ENCODE data around the gene TNFRSF12A. TPM values are rescaled to one million over a fixed set of nuclear protein-coding genes. Genes with fewer than 3 reads are reported as not detected.

Gene TNFRSF12A
- total and polyA plus RNA-seq, 2 donors (not counting 1 experiment from before 2014, with no cell fraction given), result 80.7 to 196 TPM

GRCh38 chr16:3015865-3016521, 4.2 kb upstream of the TNFRSF12A start:
- H3K9ac ChIP-seq (ENCODE audit: insufficient read depth, low read length), result no peak overlapping the region
- H3K4me3 ChIP-seq (replicated peaks in 1 of 4; ENCODE audit: control extremely low read depth in 1 of 4, insufficient read depth in 1 of 4, low read depth in 3 of 4, low read length in 4 of 4), result no peak overlapping the region
- H2AFZ ChIP-seq (ENCODE audit: low read length), result no peak overlapping the region
- H3K79me2 ChIP-seq (ENCODE audit: control insufficient read depth, insufficient read depth, low read length), result no peaks in the 10 kb centered on the region
- no peaks in the 10 kb centered on the region for H4K20me1 ChIP-seq (ENCODE audit: control insufficient read depth, extremely low read depth, insufficient read depth, low read length)
- H3K27ac ChIP-seq (ENCODE audit: insufficient read depth, low read length), result no peak overlapping the region
- no peak for TF ChIP-seq EZH2 (IDR thresholded peaks at IDR 0.05; ENCODE audit: low read length, missing control alignments)
- no peak for TF ChIP-seq CTCF (conservative IDR thresholded peaks at IDR 0.05 in 1 of 2, IDR thresholded peaks at IDR 0.05 in 1 of 2; ENCODE audit: low read depth in 1 of 2, low read length in 2 of 2)
- no peaks in the 10 kb centered on the region for H3K4me1 ChIP-seq (ENCODE audit: control insufficient read depth, extremely low read depth, insufficient read depth, low read length)
- H3K4me2 ChIP-seq (ENCODE audit: extremely low read depth, insufficient read depth, low read length), result no peak overlapping the region
- DNase-seq (ENCODE audit: low read depth in 2 of 2), result no peak
- H3K27me3 ChIP-seq (ENCODE audit: control insufficient read depth, insufficient read depth, low read length), result peaks cover 24% of the 10 kb centered on the region
- H3K36me3 ChIP-seq (ENCODE audit: control insufficient read depth, insufficient read depth, low read length), result no peaks in the 10 kb centered on the region
- no peaks in the 10 kb centered on the region for H3K9me3 ChIP-seq (ENCODE audit: control insufficient read depth, insufficient read depth, low read depth, low read length)

- no peak overlapping the region for H3K9ac ChIP-seq (ENCODE audit: insufficient read depth, low read length)
- H3K4me1 ChIP-seq (ENCODE audit: control insufficient read depth, extremely low read depth, insufficient read depth, low read length), result no peaks in the 10 kb centered on the region
- no peaks in the 10 kb centered on the region for H4K20me1 ChIP-seq (ENCODE audit: control insufficient read depth, extremely low read depth, insufficient read depth, low read length)
- peaks cover 6% of the 10 kb centered on the region for H3K36me3 ChIP-seq (ENCODE audit: control insufficient read depth, insufficient read depth, low read length)
- H3K27ac ChIP-seq (ENCODE audit: insufficient read depth, low read length), result no peak overlapping the region
- H3K9me3 ChIP-seq (ENCODE audit: control insufficient read depth, insufficient read depth, low read depth, low read length), result no peaks in the 10 kb centered on the region
- no peak for TF ChIP-seq CTCF (conservative IDR thresholded peaks at IDR 0.05 in 1 of 2, IDR thresholded peaks at IDR 0.05 in 1 of 2; ENCODE audit: low read depth in 1 of 2, low read length in 2 of 2)
- TF ChIP-seq EZH2 (IDR thresholded peaks at IDR 0.05; ENCODE audit: low read length, missing control alignments), result no peak
- H3K27me3 ChIP-seq (ENCODE audit: control insufficient read depth, insufficient read depth, low read length), result peaks cover 15% of the 10 kb centered on the region
- H2AFZ ChIP-seq (ENCODE audit: low read length), result no peak overlapping the region
- no peaks in the 10 kb centered on the region for H3K79me2 ChIP-seq (ENCODE audit: control insufficient read depth, insufficient read depth, low read length)
- no peak overlapping the region for H3K4me2 ChIP-seq (ENCODE audit: extremely low read depth, insufficient read depth, low read length)
- no peak for DNase-seq (ENCODE audit: low read depth in 2 of 2)
- H3K4me3 ChIP-seq (replicated peaks in 1 of 4; ENCODE audit: control extremely low read depth in 1 of 4, insufficient read depth in 1 of 4, low read depth in 3 of 4, low read length in 4 of 4), result no peak overlapping the region
Observed at GRCh38 chr16:3017344-3017743, 2.8 kb upstream of the TNFRSF12A start.

GRCh38 chr16:3017794-3018506, 2.2 kb upstream of the TNFRSF12A start, which contains the start of gene CLDN6:
TSS of gene CLDN6 (minus strand) at chr16:3018183. CDS start at chr16:3016021, 2,162 bp downstream.
- Histone ChIP-seq H3K9ac (ENCODE audit: insufficient read depth, low read length) (no peak within 1 kb of the TSS), H4K20me1 (ENCODE audit: control insufficient read depth, extremely low read depth, insufficient read depth, low read length) (no peaks in the 10 kb centered on the region), H3K4me1 (ENCODE audit: control insufficient read depth, extremely low read depth, insufficient read depth, low read length) (peaks cover 6% of the 10 kb centered on the region), H3K79me2 (ENCODE audit: control insufficient read depth, insufficient read depth, low read length) (peaks cover 2% of the 10 kb centered on the region), H3K27me3 (ENCODE audit: control insufficient read depth, insufficient read depth, low read length) (peaks cover 11% of the 10 kb centered on the region), H3K9me3 (ENCODE audit: control insufficient read depth, insufficient read depth, low read depth, low read length) (no peaks in the 10 kb centered on the region), H3K27ac (ENCODE audit: insufficient read depth, low read length) (no peak within 1 kb of the TSS), H2AFZ (ENCODE audit: low read length) (no peak within 1 kb of the TSS), H3K4me2 (ENCODE audit: extremely low read depth, insufficient read depth, low read length) (no peak within 1 kb of the TSS), H3K36me3 (ENCODE audit: control insufficient read depth, insufficient read depth, low read length) (peaks cover 11% of the 10 kb centered on the region), H3K4me3 (replicated peaks in 1 of 4; ENCODE audit: control extremely low read depth in 1 of 4, insufficient read depth in 1 of 4, low read depth in 3 of 4, low read length in 4 of 4) (no peak within 1 kb of the TSS)
- TF ChIP-seq EZH2 (IDR thresholded peaks at IDR 0.05; ENCODE audit: low read length, missing control alignments) (no peak), CTCF (conservative IDR thresholded peaks at IDR 0.05 in 1 of 2, IDR thresholded peaks at IDR 0.05 in 1 of 2; ENCODE audit: low read depth in 1 of 2, low read length in 2 of 2) (peak; percentile 7 to 23)
- DNase-seq (ENCODE audit: low read depth in 2 of 2), result no peak
